Measurements from ENCODE around the gene PLCL2.

PLCL2 gene

GRCh38 chr3:16936676-16937230, 52.0 kb downstream of the PLCL2 start:
- DNase-seq (no peak), ATAC-seq (ENCODE audit: insufficient read depth, low read depth) (no peak)
- H3K27ac ChIP-seq (ENCODE audit: low read length) = no peak overlapping the region
- H2AFZ ChIP-seq (ENCODE audit: low read depth, low read length) = no peak overlapping the region
- H3K4me2 ChIP-seq (ENCODE audit: insufficient read depth, low read length) = no peak overlapping the region
- peaks cover 12% of the 10 kb centered on the region for H3K4me1 ChIP-seq (ENCODE audit: insufficient read depth, low read length)
- no peaks in the 10 kb centered on the region for H3K9me3 ChIP-seq (ENCODE audit: insufficient read depth, low read length, severe bottlenecking)
- H4K20me1 ChIP-seq (ENCODE audit: insufficient read depth, low read length) = peaks cover 11% of the 10 kb centered on the region; the same call in 1 of the 2 replicates
- TF ChIP-seq, protein P1, sequence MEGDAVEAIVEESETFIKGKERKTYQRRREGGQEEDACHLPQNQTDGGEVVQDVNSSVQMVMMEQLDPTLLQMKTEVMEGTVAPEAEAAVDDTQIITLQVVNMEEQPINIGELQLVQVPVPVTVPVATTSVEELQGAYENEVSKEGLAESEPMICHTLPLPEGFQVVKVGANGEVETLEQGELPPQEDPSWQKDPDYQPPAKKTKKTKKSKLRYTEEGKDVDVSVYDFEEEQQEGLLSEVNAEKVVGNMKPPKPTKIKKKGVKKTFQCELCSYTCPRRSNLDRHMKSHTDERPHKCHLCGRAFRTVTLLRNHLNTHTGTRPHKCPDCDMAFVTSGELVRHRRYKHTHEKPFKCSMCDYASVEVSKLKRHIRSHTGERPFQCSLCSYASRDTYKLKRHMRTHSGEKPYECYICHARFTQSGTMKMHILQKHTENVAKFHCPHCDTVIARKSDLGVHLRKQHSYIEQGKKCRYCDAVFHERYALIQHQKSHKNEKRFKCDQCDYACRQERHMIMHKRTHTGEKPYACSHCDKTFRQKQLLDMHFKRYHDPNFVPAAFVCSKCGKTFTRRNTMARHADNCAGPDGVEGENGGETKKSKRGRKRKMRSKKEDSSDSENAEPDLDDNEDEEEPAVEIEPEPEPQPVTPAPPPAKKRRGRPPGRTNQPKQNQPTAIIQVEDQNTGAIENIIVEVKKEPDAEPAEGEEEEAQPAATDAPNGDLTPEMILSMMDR (IDR thresholded peaks at IDR 0.05; ENCODE audit: borderline replicate concordance, extremely low read depth, low read length, poor library complexity, severe bottlenecking) = no peak
- no peak for TF ChIP-seq EZH2 (IDR thresholded peaks at IDR 0.05; ENCODE audit: borderline replicate concordance, low read depth, low read length, severe bottlenecking)
- no peaks in the 10 kb centered on the region for H3K36me3 ChIP-seq (ENCODE audit: insufficient read depth, low read length)
- H3K27me3 ChIP-seq (ENCODE audit: insufficient read depth, low read length, poor library complexity) = no peaks in the 10 kb centered on the region
- H3K4me3 ChIP-seq (ENCODE audit: low read depth in 1 of 2, low read length in 2 of 2) = no peak overlapping the region
- no peak overlapping the region for H3K9ac ChIP-seq (ENCODE audit: low read depth, low read length)
- H3K79me2 ChIP-seq (ENCODE audit: insufficient read depth, low read length) = peaks cover 11% of the 10 kb centered on the region; the same call in 1 of the 2 replicates

DNA sequence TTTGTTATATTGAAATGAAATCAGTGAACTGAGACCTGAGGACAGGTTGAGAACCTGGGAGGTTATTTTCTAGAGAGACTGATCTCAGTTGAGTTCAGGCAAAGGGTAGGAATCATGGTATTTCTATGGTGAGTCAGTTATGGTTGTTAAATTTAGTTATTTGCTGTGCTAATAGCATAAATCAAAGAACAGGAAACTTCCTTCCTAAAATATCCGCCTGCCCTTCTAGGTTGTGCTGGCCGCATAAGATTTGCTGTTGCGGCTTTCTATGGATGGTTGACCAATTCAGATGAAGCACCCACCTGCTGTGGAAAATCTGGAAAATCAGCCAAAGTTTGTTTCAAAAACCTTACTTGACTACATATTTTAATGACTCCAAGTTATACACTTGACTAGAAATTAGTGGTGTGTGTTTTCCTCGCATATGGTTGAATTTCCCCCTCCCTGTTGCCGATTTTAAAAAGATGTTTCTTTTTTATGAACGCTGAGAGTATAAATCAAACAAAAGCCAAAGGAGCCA, 52.6 kb downstream of the PLCL2 start:
- TF ChIP-seq, protein P1 (IDR thresholded peaks at IDR 0.05; ENCODE audit: borderline replicate concordance, extremely low read depth, low read length, poor library complexity, severe bottlenecking) = no peak
- TF ChIP-seq EZH2 (IDR thresholded peaks at IDR 0.05; ENCODE audit: borderline replicate concordance, low read depth, low read length, severe bottlenecking) = no peak
- Histone ChIP-seq H3K36me3 (ENCODE audit: insufficient read depth, low read length) (no peaks in the 10 kb centered on the region), H3K4me3 (ENCODE audit: low read depth in 1 of 2, low read length in 2 of 2) (no peak overlapping the region), H3K9ac (ENCODE audit: low read depth, low read length) (no peak overlapping the region), H3K9me3 (ENCODE audit: insufficient read depth, low read length, severe bottlenecking) (no peaks in the 10 kb centered on the region), H3K27me3 (ENCODE audit: insufficient read depth, low read length, poor library complexity) (no peaks in the 10 kb centered on the region), H3K4me1 (ENCODE audit: insufficient read depth, low read length) (peaks cover 12% of the 10 kb centered on the region), H3K4me2 (ENCODE audit: insufficient read depth, low read length) (no peak overlapping the region), H3K79me2 (ENCODE audit: insufficient read depth, low read length) (peaks cover 11% of the 10 kb centered on the region; the same call in 1 of the 2 replicates), H2AFZ (ENCODE audit: low read depth, low read length) (no peak overlapping the region), H4K20me1 (ENCODE audit: insufficient read depth, low read length) (peaks cover 14% of the 10 kb centered on the region; the same call in 1 of the 2 replicates), H3K27ac (ENCODE audit: low read length) (no peak overlapping the region)
- no peak for ATAC-seq (ENCODE audit: insufficient read depth, low read depth)
- no peak for DNase-seq

- no peak overlapping the region for H3K9ac ChIP-seq (ENCODE audit: low read depth, low read length)
- peaks cover 12% of the 10 kb centered on the region; the same call in 1 of the 2 replicates for H3K79me2 ChIP-seq (ENCODE audit: insufficient read depth, low read length)
- no peak overlapping the region for H3K4me2 ChIP-seq (ENCODE audit: insufficient read depth, low read length)
- H3K27me3 ChIP-seq (ENCODE audit: insufficient read depth, low read length, poor library complexity) = no peaks in the 10 kb centered on the region
- H3K27ac ChIP-seq (ENCODE audit: low read length) = no peak overlapping the region
- no peak overlapping the region for H2AFZ ChIP-seq (ENCODE audit: low read depth, low read length)
- H3K4me3 ChIP-seq (ENCODE audit: low read depth in 1 of 2, low read length in 2 of 2) = no peak overlapping the region
- no peaks in the 10 kb centered on the region for H3K9me3 ChIP-seq (ENCODE audit: insufficient read depth, low read length, severe bottlenecking)
- no peaks in the 10 kb centered on the region for H3K36me3 ChIP-seq (ENCODE audit: insufficient read depth, low read length)
- H4K20me1 ChIP-seq (ENCODE audit: insufficient read depth, low read length) = peaks cover 15% of the 10 kb centered on the region; the same call in 1 of the 2 replicates
- no peak for ATAC-seq (ENCODE audit: insufficient read depth, low read depth)
- no peak for DNase-seq
- TF ChIP-seq, protein P1 (IDR thresholded peaks at IDR 0.05; ENCODE audit: borderline replicate concordance, extremely low read depth, low read length, poor library complexity, severe bottlenecking) = no peak
- no peak for TF ChIP-seq EZH2 (IDR thresholded peaks at IDR 0.05; ENCODE audit: borderline replicate concordance, low read depth, low read length, severe bottlenecking)
- peaks cover 6% of the 10 kb centered on the region for H3K4me1 ChIP-seq (ENCODE audit: insufficient read depth, low read length)
Observed at GRCh38 chr3:16940769-16941700, 56.3 kb downstream of the PLCL2 start.

All from DND-41 (cell line).